ENCODE results near the gene PTPRD. TPM values are rescaled to one million over a fixed set of nuclear protein-coding genes. Genes with fewer than 3 reads are reported as not detected.

PTPRD gene
- total RNA-seq, 1 experiment from 2014 or later, result not detected

GRCh38 chr9:8292657-8293056, 2320.1 kb downstream of the PTPRD start:
- Histone ChIP-seq H3K27ac (ENCODE audit: low read depth, low read length, poor library complexity, severe bottlenecking) (no peak overlapping the region), H3K9me3 (ENCODE audit: low read depth, low read length, poor library complexity, severe bottlenecking) (no peaks in the 10 kb centered on the region), H3K27me3 (replicated peaks; ENCODE audit: insufficient read depth, low read depth, low read length, poor library complexity) (no peaks in the 10 kb centered on the region), H3K4me1 (ENCODE audit: insufficient read depth, low read length, poor library complexity, severe bottlenecking) (no peaks in the 10 kb centered on the region), H3K4me3 (ENCODE audit: low read depth, low read length, poor library complexity, severe bottlenecking) (no peak overlapping the region), H3K36me3 (ENCODE audit: insufficient read depth, low read length, poor library complexity, severe bottlenecking) (no peaks in the 10 kb centered on the region)
- no TSS peak for BruUV-seq (replicated peaks)
- TF ChIP-seq EZH2 (IDR thresholded peaks at IDR 0.05; ENCODE audit: borderline replicate concordance, low read depth, low read length, poor library complexity, severe bottlenecking), result no peak
- TF ChIP-seq CTCF (conservative IDR thresholded peaks at IDR 0.05; ENCODE audit: low read depth, low read length), result no peak
- no peak for DNase-seq (ENCODE audit: low spot score)
- ChIA-PET POLR2A (ENCODE audit: low non-redundant PET) (no interaction called here), CTCF (no interaction called here)
- intact Hi-C loops (cut with micrococcal nuclease; ENCODE audit: unreplicated experiment), result no loop called here

- no TSS peak for BruUV-seq (replicated peaks)
- intact Hi-C loops (cut with micrococcal nuclease; ENCODE audit: unreplicated experiment), result no loop called here
- Histone ChIP-seq H3K9me3 (ENCODE audit: low read depth, low read length, poor library complexity, severe bottlenecking) (no peaks in the 10 kb centered on the region), H3K4me1 (ENCODE audit: insufficient read depth, low read length, poor library complexity, severe bottlenecking) (no peaks in the 10 kb centered on the region), H3K27me3 (replicated peaks; ENCODE audit: insufficient read depth, low read depth, low read length, poor library complexity) (no peaks in the 10 kb centered on the region), H3K36me3 (ENCODE audit: insufficient read depth, low read length, poor library complexity, severe bottlenecking) (no peaks in the 10 kb centered on the region), H3K27ac (ENCODE audit: low read depth, low read length, poor library complexity, severe bottlenecking) (no peak overlapping the region), H3K4me3 (ENCODE audit: low read depth, low read length, poor library complexity, severe bottlenecking) (no peak overlapping the region)
- TF ChIP-seq CTCF (conservative IDR thresholded peaks at IDR 0.05; ENCODE audit: low read depth, low read length) (no peak), EZH2 (IDR thresholded peaks at IDR 0.05; ENCODE audit: borderline replicate concordance, low read depth, low read length, poor library complexity, severe bottlenecking) (no peak)
- ChIA-PET POLR2A (ENCODE audit: low non-redundant PET) (no interaction called here), CTCF (no interaction called here)
- DNase-seq (ENCODE audit: low spot score), result no peak
Observed at GRCh38 chr9:8289681-8290080, 2323.1 kb downstream of the PTPRD start.

GRCh38 chr9:8287970-8288369, 2324.8 kb downstream of the PTPRD start:
- ChIA-PET CTCF (no interaction called here), POLR2A (ENCODE audit: low non-redundant PET) (no interaction called here)
- Histone ChIP-seq H3K27ac (ENCODE audit: low read depth, low read length, poor library complexity, severe bottlenecking) (no peak overlapping the region), H3K27me3 (replicated peaks; ENCODE audit: insufficient read depth, low read depth, low read length, poor library complexity) (no peaks in the 10 kb centered on the region), H3K36me3 (ENCODE audit: insufficient read depth, low read length, poor library complexity, severe bottlenecking) (no peaks in the 10 kb centered on the region), H3K4me1 (ENCODE audit: insufficient read depth, low read length, poor library complexity, severe bottlenecking) (no peaks in the 10 kb centered on the region), H3K9me3 (ENCODE audit: low read depth, low read length, poor library complexity, severe bottlenecking) (no peaks in the 10 kb centered on the region), H3K4me3 (ENCODE audit: low read depth, low read length, poor library complexity, severe bottlenecking) (no peak overlapping the region)
- DNase-seq (ENCODE audit: low spot score), result no peak
- intact Hi-C loops (cut with micrococcal nuclease; ENCODE audit: unreplicated experiment), result no loop called here
- BruUV-seq (replicated peaks), result no TSS peak
- TF ChIP-seq EZH2 (IDR thresholded peaks at IDR 0.05; ENCODE audit: borderline replicate concordance, low read depth, low read length, poor library complexity, severe bottlenecking) (no peak), CTCF (conservative IDR thresholded peaks at IDR 0.05; ENCODE audit: low read depth, low read length) (no peak)
